Endometrium (tissue), 2 donors: ENCODE measurements around the gene ACSS1.

Experiments
- FAIRE-seq: peaks from 2 replicates; lab custom pipeline; 2012; peaks lifted over from hg19 to GRCh38; lab: Jason Lieb, UNC
- donor health status: control.
- donor health status: control.

The ACSS1 gene

DNA sequence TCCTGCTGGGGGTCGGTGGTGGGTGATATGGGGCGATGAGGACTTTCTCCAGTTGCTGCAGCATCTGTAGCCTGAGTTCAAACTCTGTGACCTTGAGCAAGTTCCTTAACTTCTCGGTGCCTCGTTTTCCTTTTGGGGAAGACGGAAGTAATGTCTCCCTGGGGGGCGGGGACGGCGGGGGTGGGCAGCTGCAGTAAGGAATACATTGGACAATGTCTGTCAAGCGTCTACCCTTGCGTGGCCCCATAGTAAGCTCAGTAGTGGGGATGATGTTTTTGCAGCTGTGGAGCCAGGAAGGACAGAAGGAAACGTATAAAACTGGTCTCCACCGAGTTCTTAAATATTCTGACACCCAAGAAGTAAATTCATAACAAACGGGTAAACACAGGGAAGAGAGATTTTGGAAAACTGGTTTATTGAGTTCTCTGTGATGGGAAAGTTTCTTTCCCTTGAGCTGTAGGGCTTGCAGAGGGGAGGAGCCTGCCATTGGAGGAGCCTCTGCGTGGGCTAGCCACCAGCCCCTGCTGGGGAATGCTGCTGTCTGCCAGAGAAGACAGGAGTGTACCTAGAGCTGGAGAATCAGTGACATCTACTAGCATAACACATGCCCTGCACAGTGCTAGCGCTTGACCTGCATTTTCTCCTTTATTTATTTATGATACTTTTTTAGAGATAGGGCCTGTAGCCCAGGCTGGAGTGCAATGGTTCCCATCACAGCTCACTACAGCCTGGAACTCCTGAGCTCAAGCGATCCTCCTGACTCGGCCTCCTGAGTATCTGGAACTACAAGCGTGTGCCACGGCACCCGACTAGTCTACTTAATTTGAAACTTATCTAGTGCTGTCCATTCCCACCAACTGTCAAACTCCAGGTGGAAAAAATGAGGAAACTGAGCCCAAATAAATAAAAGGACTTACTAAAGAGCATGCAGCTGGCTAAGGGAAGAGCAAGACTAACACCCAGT lies 1.2 kb upstream of the ACSS1 start:
- no peak for FAIRE-seq

DNA sequence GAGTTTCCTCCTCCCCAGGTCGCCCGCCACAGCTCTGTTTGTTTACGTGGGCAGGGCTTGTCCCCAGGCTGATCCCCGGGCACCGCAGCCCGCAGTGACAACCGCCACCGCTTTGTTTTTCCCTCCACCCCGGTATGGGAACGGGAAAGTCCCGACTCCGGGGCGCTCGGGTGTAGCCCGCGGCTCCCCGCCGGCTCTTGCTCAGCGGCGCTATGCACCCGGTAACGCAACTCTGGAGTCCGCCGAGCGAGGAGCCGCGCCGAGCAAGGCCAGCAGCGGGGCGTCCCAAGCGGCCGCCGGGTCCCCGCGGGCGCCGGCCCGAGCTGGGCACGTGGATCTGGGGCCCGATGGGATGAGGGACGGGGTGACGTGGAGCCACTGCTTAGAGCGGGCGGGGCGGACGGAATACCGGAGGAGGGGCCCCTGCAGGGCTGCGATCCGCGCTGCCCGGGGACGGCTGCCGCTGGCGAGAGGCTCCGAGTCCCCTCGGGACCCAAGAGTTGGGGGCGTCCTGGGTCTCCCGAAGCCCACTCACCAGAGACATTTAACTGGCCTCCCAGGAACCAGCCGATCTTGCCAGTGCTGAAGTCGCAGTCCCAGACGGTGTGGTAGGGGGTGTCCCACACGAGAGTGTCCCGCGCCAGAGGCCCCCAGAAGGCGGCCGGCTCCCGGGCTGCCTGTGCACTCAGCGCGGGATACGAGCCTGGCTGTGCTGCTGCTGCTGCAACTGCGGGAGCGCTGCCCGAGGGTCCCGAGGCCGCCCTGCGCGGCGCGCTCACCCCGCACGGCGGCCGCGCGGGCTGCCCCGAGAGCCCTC lies 497 bp downstream of the ACSS1 start:
- no peak for FAIRE-seq

DNA sequence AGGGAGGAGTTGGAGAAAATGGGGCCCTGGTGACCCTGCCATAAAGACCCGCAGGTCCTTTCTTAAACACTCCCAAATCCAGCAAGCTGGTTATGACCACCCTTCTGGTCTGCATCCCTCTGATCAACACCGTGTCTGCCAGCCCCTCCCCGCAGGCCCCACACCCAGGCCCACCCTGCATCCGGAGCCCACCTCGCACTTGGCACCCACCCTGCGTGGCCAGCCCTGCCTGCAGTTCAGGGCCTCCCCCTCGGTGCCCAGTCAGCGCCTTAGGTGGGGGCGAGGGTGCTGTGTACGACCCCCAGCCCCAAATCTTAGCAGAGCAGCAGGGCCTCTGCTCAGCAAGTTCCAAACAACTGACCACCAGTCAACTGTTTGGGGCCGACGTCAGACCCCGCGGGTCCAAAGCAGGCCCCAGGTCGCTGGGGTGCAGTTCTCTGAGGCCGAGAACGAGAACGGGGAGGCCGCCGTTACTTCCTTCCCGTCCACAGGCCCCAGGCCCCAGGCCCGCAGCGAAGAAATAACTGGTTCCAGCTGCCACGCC lies 1.2 kb downstream of the ACSS1 start:
- no peak for FAIRE-seq

DNA sequence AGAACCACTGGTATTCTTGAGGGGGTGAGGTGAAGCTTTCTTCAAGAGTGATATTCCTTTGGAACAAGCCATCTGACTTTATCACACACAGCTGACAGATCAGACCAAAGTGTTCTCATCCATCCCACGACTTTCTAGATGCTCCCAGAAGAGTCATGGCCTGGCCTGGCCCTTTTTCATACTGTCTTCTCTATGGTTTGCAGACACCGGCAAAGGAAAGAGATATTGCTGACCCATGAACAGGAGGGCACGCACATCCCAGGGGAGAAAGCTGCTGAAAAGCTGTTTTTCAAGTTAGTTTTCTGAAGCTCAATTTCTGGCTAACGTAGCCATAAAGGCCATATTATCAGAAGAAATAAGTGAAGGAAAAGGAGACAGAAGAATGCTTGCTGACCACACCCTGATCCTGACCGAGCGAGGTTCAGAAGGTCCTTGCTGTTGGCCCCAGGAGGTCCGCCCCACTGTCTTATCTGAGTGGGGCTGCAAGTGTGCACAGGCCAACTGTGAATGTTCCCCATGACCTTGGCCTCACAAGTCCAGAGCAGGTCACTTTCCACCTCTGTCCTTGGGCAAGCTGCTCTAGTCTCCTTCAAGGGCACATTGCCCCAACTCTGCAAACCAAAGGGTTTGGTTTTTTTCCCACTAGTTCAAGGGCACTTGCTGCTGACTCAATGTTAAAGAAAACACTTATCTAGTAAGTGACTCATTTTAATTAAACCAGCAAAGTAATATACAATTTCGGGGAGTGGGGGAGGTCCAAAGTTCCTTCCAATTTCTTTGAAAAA lies 2.0 kb downstream of the ACSS1 start:
- FAIRE-seq: no peak

DNA sequence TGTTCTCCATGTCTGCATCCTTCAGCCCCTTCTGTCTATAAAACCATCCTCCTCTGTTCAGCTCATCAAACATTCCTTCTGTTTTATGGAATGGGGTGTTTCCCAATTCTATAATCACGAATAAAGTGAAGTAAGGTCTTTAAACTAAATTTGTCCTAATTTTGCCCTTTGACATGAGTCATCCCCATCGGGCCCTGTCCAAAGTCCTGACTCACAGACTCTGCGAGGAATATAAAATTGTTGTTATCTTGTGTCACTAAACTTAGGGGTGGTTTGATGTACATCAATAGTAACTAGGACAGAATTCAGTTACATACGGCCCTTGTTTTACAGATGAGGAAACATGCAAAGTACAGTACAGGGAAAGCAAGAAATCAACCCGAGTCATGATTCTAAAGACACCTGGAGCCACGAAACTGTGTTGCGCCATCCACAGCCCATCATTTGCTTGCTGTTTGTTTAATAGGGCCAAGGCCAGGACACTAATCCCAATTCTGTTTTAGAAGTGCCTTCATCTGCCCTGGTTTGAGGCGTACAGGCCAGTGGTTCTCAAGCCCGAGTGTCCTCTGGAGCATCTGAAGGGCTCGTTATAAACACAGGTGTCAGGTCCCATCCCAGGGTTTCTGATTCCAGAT lies 2.8 kb downstream of the ACSS1 start:
- no peak for FAIRE-seq

DNA sequence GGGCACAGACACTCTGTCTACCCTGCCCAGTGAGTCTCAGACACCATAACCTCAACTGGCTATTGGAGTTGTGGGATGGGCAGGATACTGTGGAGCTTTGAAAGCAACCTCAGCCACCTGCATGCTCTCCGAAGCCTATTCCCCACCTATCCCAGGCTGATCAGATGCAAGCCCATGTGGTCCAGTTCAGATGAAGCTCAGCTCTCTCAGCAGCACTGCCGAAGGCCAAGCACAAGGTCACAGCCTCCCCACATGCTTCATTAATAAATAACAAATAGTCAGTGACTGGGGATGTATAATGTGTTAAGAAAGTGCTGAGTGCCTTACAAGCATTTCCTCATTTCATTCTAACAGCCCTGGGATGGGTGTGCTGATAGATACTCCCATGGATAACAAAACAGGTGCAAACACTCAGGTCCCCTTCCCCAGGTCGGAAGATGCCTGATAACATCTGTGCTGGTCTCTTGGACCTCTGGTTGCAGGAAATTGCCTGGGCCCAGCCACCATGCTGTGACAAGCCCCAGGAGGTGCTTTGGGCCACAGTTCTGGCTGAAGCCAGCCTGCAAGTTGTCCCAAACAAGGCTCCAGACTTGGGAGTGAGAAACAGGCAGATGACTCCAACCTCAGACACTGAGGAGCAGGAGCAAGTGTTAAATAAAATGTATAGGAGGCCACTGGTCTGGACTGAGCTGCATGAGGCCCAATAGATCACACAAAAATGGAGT lies 3.7 kb downstream of the ACSS1 start:
- no peak for FAIRE-seq

DNA sequence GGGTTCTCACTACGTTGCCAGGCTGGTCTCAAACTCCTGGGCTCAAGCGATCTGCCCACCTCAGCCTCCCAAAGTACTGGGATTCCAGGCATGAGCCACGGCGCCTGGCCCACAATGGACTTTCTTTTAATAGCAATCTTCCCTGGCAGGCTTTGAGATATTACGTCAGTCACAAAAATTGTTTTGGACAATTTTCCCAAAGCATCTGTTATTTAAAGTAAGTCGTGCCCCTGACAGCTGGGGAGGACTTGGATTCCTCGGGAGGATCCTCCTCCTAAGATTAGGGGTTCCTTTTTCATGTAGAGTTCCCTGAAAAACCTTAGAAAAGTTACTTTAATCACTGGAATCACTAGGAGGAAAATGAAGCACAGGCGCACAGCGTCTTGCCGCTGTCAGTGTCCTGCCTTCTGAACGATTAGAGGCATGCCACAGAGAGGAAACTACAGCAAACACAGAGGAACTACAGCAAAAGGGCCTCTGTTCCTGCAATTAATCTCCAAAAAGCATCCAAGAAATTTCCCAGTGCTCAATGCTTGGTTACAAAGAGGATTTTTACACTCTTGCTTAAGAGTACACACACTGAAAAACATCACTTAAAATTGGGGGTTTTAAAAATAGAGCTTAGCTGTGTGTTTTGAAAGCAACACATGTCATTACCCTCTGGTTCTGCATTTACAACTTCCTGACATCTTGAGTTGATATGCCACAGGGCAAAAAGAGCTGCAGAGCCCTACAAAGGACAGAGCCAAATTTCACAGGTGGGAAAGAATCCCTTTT lies 4.5 kb downstream of the ACSS1 start:
- FAIRE-seq: peak; percentile 15

DNA sequence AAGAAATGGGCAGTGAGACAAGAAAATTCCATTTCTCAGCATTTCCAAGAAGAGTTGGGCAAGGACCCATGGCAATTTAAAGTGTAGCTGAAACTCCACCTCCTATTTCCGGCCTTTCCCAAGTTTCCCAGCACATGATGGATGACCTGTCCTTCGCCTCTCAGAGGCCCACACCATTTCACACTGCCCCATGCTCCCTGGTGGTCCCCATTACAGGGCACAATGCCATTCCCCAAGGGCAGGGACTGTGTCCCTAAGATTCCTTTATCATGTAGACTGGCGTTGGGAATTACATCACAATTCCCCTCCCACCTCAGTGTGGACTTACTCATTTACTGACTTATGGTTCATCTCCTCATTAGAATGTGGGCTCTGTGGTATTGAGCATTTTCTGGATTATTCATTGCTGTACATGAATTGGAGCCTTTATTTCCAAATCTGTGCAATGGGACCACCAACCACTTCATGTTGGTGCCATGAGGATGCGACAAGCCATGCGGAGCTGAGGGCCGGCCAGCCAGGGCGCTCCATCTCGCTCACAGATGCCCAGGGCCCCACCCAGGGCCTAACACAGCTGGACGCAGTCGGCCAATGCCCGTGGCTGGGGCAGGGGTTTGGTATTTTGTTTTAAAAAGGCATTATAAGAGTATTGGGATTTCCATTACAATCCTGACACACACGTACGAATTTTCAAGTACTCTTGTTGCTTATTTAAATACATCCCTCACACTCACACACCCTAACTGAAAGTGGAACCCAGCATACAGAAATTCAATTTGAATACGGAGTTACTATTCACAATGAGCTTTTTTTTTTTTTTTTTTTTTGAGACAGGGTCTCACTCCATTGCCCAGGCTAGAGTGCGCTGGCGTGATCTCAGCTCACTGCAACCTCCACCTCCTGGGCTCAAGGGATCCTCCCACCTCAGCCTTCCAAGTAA lies 5.4 kb downstream of the ACSS1 start:
- FAIRE-seq: no peak

DNA sequence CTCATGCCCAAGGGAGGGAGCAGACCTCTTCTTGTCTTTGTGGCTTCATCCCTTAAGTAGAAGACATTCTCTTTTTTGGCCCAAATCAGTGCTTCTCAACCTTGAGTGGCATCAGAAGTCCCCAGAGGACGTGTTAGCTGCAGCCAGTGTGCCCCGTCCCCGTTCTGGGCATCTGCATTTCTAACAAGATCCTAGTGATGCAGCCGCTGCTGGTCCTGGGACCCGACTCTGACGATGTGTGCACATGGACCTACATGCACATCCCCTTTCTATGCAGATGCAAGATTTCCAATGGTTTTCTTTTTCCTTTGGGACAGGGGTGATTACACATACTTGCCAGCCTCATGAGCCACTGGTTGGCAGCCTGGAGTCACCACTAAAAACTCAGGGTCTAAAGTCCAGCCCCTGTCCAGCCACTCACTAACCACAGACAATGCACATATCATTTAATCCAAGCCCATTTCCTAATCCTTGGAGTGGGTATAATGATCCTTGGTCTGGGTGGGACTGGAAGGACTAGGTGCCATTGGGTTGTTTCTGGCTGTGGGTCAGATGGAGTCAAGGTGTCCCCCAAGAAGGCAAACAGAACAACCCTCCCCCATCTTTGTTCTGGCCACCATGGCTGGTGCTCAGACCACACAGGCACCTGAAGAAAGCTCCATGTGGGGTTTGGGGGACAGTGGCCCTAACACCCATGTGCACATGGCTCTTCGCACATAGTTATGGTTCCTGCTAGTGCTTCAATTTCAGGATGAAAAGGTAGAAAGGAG lies 6.4 kb downstream of the ACSS1 start:
- FAIRE-seq: no peak

DNA sequence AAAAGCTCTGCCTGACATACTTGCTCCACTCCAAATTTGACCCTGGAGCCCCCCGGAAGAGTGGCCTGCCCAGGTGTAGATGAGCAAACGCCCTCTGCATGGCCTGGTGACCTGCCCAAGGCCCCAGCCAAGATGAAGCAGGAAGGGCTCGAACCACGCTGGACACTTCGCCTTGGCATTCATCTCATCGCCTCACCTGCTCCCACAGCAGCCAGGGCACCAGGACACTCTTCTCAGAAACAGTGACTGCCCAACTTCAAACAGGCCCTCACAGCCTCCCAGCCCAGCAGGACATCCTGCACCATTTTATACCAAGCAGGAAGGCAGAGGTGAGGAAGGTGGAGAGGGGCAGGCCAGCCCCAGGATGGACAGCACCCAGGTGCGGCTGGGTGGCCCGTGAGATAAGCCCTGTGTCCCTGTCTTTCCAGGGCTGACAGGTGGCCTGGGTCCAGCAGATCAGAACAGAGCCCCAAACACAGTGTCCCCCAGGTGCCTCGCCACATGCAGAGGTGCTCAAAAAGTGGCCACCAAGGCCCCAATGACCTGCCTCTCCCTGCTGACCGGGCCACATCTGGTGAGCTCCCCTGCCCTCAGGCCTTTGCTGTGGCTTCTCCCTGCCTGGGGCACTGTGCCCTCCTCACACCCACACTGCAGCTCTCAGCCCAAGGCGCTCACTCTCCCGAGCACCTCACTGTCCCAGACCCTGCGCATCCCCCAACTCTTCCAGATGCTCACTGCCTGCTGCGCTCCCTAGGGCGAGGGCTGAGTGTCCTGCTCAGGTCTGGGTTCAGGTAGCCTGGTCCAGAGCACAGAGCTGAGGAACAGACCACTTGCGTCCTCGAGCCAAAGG lies 7.2 kb downstream of the ACSS1 start:
- FAIRE-seq: no peak

DNA sequence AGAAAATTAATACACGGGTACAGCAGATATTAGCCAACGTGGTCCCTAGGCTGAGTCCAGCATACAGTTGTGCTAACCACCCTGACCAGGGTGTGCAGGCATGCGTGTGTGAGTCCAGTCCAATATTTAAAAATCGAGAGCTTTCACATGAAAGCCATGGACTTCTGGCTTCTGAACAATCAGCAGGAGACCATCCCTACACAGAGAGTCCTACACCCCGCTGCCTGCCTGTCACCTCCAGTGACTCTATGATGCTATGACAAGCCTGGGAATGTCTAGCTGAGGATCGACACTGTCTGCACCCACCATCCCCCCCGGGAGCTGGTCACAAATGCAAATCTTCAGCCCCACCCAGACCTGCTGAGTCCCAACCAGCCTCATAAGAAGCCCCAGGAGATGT lies 7.9 kb downstream of the ACSS1 start:
- FAIRE-seq: no peak

DNA sequence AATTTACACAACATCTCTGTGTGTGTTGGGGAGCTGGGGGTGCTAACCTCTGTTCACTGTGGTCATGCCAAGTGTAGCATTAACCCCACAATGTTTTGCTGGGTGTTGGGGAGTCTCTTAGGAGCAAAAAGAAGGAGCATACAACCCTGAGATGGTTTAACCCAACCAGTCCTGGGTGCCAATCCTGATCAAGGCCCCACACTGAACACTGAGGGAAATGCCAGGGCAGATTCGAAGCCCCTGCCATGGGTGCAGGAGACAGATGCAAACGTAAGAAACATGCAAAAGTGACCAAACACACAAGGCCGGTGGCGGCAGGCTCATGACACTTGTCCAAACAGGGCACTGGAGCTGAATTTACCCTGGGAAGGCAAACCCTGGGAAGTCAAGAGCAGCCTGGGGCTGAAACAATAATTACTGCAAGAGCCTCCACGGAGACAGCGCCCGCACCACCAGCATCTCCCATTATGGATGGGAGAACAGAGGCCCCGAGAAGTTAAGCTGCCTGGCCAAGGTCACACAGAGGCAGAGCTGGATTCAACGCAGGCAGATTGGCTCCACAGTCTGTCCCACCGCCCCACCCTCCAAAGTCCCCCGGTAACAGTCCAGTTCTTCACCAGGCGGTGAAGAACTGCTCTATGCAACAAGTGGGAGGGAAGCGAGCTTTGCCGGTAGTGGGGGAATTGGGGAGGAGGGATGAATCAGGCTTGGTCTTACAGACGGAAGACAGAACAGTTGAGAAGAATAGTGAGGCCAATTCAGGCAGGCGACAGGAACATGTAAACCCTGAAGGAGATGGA lies 8.5 kb downstream of the ACSS1 start:
- no peak for FAIRE-seq

DNA sequence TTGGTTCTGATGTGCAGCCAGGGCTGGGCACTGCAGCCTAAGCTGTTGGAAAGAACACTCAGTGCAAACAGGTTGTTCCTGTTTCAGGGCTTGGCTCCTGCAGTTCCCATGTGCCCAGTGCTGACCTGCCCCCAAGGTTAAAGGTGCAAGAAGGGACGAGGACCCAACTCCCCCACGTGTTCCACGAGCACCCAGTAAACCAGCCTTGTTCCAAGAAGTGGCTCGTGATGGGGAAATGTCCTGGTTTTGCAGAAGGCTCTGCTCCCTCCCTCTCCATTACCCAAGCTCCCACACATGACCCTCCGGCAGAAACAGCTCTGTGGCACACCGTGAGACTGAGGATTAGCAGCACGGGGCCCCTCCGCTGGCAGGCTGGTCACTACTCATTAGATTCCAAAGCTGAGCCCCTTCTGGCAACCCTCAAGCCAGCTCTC lies 9.4 kb downstream of the ACSS1 start:
- FAIRE-seq: no peak

DNA sequence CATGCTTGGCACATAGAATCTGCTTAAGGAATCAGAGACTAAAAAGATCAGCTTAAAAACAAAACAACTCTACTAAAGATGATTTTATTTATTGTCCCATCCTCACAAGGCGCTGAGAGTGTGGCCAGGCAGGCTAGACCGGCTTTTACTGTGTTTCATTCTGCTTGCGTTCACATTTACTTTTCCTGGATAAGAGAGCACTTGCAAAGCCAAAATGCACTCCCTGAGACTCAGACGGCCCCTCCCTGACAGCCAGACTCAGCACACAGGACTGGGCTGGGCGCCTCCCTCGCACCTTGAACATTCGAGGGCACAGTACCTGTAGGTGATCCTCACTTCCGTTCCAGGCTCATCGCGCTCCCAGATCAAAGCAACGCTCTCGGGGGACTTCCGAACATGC lies 10.2 kb downstream of the ACSS1 start:
- FAIRE-seq: no peak

DNA sequence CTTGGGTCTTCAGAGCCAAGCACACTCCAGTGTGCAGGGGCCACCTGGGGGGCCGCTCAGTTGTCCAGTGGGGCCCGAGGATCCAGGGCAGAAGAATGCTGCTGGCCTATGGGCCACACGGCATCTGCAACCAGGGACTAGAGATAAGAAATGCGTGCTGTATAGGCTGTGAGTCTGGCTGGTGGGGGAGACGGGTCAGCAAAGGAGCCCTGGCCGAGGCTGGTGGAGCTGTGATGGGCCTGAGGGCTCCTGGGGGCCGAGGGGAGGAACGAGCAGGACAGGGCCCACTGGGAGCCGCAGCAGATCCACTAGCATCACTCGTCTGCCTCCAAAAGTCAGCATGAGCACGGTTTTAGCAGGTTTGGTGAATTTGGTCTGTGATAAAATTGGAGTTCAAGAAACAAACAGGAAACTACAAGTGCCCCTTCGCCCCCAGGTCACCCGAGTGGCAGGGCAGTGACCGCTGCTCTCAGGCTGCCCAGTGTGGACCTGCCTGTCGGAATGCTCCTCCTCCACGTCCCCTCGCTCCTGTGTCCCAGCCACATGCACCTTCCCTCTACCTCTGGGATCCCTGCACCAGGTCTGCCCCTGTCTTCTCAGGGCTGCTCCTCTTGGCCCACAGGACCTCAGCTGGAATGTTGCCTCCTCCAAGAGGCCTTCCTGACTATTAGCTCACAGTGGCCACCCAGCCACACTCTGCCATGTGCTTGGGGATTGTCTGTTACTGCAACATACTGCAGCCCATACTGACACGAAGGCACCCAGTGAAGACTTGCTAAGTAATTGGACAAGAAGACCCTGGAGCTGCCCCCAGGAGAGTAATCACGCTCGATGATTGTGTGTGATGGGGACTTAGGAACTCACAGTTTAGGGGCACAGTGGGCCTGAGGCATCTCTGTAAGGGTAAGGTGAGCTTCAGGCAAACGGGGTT lies 10.9 kb downstream of the ACSS1 start:
- FAIRE-seq: no peak
